HG02973 (cell line): ENCODE measurements around the gene NADSYN1.
"Not testable (repeated sequence)": the region's sequence is repeated elsewhere in the genome, so short reads cannot be mapped to it uniquely, and the experiment has no call there.

Experiments
- ATAC-seq: cut with Tn5 transposase; IDR thresholded peaks from one replicate; pipeline ENCODE4 v1.9.1; 2021; ENCODE audit warnings: moderate library complexity; ENCODE audit not compliant: unreplicated experiment

Gene NADSYN1

DNA sequence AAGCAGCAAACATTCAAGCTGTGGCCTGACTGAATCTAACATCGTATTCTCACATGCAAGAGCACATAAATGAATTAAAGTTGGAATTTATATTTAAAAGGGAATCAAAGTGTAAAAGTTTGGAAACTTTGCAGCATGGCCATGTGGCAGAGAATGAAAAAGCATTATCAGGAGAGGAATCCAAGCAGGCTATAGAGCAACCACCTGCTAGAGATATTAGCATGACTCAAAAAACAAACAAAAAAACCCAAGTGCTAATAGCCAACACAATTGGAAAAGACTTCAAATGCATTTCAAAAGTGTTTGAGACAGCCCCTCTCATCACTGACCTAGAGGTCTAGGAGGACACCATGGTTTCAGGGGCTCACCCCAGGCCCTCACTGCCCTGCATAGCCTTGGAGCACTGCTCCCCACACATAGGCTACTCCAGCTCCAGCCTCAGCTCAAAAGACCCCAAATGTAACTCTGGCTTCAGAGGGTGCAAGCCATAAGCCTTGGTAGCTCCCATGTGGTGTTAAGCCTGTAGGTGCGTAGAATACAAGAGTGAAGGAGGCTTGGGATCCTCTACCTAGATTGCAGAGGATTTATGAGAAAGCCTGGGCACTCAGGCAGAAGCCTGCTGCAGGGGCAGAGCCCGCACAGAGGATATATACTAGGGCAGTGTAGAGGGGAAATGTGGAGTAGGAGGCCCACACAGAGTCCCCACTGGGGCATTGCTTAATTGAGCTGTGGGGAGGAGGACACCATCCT is 72.4 kb downstream of the NADSYN1 start:
- no peak for ATAC-seq

DNA sequence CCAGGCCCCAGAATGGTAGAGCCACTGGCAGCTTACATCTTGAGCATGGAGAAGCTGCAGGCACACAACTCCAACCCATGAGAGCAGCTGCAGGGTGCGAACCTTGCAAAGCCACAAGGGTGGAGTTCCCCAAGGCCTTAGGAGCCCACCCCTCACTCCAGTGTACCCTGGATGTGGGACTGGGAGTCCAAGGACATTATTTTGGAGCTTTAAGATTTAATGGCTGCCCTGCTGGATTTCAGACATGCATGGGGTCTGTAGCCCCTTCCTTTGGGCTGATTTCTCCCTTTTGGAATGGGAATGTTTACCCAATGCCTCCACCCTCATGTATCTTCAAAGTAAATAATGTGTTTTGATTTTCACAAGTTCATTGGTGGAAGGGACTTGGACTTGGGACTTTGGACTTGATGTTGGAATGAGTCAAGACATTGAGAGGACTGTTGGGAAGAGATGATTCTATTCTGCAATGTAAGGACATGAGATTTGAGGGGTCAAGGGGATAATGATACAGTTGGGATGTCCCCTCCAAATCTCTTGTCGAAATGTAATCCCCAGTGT is 73.0 kb downstream of the NADSYN1 start:
- no peak for ATAC-seq

DNA sequence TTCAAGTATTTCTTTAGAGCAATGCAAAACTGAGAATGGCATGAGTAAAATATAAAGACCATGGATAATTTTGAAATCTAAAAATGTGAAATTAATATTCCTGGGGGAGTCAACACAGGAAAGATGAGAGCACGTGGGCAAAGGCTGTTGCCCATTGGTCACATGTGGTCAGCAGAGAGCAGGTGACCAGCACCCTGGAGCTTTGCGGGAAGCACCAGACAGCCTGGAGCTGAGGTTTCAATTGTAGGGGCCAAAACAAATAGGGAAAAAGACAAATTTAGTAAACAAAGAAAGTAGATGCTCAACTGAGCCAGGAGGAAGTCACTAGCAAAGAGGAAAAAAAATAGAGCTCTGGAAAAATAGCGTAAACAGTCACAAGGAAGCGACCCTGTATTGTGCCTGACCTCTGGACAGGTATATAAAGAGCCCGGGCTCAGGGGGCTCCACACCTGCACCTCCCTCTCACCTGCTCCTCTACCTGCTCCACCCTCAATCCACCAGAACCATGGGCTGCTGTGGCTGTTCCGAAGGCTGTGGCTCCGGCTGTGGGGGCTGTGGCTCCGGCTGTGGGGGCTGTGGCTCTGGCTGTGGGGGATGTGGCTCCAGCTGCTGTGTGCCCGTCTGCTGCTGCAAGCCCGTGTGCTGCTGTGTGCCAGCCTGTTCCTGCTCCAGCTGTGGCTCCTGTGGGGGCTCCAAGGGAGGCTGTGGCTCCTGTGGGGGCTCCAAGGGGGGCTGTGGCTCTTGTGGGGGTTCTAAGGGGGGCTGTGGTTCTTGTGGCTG is 74.0 kb downstream of the NADSYN1 start, which contains the start of gene KRTAP5-7:
KRTAP5-7 (plus strand) TSS at position 472 of the 780 bp plus-strand sequence; CDS start at position 506, 34 bp downstream.
- ATAC-seq = not testable (repeated sequence)

DNA sequence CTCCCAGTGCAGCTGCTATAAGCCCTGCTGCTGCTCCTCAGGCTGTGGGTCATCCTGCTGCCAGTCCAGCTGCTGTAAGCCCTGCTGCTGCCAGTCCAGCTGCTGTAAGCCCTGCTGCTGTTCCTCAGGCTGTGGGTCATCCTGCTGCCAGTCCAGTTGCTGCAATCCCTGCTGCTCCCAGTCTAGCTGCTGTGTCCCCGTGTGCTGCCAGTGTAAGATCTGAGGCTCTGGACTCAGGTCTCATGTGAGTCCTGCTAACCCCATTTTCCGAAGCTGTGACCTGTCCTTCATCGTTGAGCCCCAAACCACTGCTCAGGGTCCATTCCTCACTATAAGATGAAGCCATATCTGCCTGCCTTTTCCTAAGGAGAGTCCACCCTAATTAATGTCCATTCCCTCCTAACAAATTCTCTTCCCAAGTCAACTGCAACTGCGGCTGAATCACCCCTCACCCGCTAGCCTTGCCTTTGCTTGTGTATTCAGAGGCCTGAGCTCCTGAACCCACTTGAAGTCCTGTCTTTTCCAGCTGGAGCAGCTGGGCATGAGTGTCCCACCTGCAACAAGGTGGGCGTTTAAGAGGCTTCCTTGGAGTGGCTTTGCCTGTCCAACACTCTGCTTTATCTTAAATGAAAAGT is 74.7 kb downstream of the NADSYN1 start:
- ATAC-seq = no peak

DNA sequence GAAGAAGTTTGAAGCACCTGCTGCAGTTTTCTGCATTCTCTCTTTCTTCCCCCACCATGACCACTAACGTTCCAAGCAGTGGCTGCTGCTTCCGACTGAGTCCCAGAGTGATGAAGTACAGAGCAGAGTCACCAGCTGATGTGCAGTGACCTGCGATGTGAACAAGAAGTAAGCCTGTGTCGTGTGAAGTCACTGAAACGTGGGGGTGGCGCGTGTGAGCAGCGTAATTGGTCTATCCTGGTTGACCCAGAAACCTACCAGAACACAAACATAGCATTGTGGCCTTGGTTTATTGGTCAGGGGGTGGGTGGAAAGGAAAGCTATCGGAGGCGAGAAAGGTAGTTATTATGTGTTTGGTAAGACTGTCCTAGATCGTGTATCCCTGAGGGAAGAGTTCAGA is 77.6 kb downstream of the NADSYN1 start:
- no peak for ATAC-seq

DNA sequence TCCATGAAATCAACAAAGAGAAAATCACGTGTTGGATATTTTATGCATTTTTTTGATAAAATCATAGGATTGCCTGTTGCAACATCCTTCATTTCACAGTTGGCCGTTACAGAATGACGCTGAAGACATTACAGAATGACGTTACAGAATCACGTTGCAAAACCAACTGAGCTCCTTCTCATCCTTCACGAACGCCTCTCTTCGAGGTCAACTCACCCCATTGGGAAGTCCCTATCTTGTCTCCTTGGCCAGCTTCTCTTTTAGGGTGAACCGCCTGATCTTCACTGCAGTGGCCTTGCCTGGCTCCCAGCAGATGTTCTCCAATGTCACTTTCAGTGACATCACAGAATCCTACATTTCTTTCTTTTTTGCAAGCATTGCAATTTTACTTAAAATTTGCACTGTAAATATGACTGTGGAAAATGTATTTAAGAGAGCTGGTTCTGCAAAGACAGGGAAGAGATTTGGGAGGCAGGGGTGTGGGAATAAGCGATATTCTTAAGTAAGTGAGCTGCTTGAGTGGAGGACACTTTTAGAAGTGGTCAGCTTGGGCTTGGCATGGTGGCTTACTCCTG is 79.1 kb downstream of the NADSYN1 start:
- ATAC-seq = no peak

DNA sequence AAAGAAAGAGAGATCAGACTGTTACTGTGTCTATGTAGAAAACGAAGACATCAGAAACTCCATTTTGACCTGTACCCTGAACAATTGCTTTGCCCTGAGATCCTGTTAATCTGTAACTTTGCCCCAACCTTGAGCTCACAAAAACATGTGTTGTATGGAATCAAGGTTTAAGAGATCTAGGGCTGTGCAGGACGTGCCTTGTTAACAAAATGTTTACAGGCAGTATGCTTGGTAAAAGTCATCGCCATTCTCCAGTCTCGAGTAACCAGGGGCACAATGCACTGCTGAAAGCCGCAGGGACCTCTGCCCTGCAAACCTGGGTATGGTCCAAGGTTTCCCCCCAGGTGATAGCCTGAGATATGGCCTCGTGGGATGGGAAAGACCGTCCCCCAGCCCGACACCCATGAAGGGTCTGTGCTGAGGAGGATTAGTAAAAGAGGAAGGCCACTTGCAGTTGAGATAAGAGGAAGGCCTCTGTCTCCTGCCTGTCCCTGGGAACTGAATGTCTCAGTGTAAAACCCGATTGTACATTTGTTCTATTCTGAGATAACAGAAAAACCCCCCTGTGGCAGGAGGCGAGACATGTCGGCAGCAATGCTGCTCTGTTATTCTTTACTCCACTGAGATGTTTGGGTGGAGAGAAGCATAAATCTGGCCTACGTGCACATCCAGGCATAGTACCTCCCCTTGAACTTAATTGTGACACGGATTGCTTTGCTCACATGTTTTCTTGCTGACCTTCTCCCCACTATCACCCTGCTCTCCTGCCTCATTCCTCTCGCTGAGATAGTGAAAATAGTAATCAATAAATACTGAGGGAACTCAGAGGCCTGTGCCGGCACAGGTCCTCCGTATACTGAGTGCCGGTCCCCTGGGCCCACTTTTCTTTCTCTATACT is 82.0 kb downstream of the NADSYN1 start:
- not testable (repeated sequence) for ATAC-seq

DNA sequence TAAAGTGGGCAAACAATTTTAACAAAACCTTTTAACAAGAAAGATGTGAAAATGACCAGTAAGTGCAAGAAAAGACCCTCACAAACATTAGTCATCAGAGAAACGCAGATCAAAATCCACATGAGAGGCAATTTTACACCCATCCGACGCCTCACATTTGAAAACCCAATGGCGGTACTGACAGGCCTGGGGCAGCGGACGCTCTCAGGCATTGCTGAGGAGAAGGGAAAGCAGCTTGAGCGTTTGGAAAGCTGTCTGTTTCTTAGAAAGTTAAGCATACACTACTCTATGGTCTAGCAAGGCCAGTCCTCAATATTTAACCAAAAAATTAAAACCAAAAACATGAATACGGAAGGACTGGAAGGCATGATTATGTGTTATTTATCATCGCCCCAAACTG is 82.8 kb downstream of the NADSYN1 start:
- no peak for ATAC-seq

DNA sequence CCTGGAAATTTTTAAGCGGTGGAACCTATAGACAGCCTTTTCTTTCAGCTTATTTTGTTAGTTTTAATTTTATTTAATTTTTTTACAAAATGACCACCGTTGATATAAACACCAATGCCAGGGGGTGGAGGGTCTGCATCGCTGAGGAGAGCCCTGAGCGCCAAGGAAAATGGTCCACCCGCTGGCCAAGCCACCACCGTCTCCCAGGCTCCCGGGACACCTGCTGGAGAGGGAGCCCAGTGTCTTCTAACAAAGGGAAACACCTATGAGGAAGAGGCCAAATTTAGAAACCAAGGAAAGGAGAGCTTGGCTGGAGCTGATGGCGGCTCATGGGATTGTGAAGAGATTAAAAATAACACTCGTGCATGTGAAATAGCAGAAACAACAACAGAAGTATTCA is 84.5 kb downstream of the NADSYN1 start:
- no peak for ATAC-seq

DNA sequence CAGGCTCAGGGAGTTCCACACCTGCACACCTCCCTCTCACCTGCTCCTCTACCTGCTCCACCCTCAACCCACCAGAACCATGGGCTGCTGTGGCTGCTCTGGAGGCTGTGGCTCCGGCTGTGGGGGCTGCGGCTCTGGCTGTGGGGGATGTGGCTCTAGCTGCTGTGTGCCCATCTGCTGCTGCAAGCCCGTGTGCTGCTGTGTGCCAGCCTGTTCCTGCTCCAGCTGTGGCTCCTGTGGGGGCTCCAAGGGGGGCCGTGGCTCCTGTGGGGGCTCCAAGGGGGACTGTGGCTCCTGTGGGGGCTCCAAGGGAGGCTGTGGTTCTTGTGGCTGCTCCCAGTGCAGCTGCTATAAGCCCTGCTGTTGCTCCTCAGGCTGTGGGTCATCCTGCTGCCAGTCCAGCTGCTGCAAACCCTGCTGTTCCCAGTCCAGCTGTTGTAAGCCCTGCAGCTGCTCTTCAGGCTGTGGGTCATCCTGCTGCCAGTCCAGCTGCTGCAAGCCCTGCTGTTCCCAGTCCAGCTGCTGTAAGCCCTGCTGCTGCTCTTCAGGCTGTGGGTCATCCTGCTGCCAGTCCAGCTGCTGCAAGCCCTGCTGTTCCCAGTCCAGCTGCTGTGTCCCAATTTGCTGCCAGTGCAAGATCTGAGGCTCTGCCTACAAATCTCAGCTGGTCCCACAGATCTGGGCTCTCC is 85.1 kb downstream of the NADSYN1 start, which contains the start of gene KRTAP5-8:
KRTAP5-8 (plus strand) TSS at position 49 of the 689 bp plus-strand sequence; CDS start at position 80, 31 bp downstream.
- not testable (repeated sequence) for ATAC-seq

DNA sequence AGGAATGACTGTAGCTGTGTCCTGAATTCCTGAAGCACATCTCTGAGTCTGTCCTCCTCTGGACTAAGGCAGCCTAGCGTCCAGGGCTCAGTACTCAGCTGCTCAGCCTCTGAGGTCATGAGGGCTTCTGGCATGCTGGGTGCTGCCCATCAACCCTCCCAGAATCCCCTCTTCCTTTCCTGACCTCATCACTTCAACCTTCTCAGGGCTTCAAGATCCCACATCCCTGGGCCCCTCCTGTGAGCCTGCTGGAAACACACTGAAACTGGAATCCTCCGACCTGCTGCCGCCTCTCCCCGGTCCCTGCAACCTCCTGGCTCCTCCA is 85.6 kb downstream of the NADSYN1 start:
- no peak for ATAC-seq

DNA sequence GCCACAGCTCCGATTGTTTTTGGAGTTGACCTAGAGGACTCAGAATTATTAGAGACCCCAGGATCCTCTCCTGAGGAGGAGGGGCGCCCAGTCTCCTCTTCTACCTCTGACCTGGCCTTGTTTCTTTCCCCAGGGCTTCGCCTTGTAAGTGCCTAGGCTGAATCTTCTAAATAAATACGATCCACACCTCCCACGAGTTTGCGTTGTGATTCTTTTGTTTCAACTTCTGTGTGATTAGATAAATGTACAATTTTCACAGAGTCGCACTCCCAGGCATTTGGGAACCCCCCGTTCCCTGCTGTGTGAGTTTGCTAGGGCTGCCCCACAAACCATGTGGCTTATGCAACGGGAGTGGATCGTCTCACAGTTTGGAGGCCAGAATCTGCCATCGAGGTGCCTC is 86.0 kb downstream of the NADSYN1 start:
- no peak for ATAC-seq

DNA sequence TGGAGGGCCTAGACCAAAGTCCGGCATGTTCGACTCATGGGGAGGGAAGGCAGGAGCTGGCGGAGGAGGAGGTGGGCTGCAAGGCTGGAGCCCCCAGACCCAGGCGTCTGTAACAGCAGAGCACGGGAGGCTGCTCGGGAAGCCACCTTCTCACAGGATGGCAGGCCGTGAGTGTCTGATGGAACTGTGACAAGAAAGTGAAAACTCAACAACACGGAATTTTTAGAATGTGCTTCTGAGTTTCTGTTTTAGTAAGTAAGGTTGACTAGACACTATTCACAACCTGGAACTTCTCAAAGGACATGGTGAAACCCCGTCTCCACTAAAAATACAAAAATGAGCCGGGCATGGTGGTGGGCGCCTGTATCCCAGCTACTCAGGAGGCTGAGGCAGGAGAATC is 87.0 kb downstream of the NADSYN1 start:
- ATAC-seq = not testable (repeated sequence)

DNA sequence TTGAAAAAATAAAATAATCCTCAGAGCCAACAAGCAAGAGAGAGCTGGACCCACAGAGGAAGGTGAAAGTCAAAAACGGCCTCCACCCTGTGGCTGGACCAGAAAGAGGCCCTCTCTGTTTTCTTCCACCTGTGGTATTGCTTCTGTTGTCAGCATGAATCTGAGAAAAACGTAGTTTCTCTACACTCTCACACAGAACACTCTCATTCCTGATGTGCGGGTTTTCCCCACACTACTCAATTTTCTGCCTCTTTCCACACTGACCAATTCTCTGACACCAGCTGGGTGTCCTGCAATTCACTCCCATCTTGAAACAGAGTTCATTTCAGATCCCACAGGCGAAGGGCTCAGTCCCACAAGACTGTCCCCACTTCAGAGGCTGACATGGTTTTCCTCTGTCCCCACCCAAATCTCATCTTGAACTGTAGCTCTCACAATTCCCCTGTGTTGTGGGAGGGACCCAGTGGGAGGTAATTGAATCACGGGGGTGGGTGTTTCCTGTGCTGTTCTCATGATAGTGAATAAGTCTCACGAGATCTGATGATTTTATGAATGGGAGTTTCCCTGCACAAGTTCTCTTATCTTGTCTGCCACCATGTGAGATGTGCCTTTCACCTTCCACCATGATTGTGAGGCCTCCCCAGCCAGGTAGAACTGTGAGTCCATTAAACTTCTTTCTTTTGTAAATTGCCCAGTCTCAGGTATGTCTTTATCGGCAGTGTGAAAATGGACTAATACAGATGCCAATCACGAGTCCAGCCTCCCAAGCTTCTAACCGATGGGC is 87.7 kb downstream of the NADSYN1 start:
- not testable (repeated sequence) for ATAC-seq

DNA sequence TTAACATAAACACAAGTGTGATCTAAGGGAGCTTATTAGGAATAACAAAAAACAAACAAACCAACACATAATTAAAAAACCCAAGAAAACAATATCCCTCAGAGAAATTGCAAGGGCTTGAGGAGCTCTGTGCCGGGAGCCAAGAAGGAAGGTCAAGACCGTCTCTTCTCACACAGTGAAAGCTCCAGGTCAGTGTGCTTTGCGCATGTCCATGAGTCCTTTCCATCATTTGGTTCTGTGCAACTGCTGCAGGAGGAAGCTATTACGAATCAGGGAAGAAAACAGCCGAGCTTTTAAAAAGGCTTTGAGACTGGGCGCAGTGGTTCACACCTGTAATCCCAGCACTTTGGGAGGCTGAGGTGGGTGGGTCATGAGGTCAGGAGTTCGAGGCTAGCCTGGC is 89.4 kb downstream of the NADSYN1 start:
- no peak for ATAC-seq

DNA sequence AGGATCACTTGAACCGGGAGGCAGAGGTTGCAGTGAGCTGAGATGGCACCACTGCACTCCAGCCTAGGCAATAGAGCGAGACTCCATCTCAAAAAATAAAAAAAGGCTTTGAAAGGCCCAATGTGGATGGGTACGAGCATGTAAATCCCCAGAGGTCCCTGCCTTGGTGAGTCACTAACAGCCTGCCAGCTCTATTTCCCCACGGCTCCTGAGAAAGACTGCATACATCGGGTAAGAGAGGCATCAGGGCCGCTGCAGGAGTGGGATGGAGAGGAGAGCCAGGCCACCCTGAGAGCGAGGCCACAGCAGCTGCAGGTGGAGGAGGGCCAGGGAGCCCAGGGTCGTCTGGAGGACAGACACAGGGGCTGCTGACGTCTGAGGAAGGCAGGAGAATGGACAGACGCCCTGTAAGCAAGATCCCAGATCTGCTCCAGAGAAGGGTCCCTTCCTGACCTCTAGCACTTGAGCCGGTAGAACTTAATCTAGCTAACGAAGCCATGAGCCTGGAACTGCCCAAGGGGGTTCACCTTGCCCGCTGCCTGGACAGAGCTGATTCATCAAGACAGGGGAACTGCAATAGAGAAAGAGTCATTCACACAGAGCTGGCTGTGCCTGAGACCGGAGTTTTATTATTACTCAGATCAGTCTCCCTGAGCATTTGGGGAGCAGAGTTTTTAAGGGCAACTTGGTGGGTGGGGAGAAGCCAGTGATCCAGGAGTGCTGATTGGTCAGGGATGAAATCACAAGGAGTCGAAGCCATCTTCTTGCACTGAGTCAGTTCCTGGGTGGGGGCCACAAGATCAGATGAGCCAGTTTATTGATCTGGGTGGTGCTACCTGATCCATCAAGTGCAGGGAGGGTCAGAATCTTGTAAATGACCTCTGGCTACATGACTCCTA is 90.1 kb downstream of the NADSYN1 start:
- no peak for ATAC-seq

DNA sequence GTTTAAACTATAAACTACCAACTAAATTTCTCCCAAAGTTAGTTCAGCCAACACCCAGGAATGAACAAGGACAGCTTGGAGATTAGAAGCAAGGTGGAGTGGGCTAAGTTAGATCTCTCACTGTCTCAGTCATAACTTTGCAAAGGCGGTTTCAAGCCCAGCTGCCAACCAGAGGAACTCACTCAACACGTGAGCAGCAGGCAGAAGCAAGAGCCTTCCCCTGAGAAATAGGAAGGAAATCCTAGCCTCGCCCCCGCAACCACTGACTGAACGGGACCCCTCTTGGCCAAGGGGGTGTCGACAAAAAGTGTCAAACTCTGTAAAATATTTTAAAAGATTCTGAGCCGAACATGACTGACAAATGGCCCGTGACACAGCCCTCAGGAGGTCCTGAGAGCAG is 90.9 kb downstream of the NADSYN1 start:
- no peak for ATAC-seq
